IMR-90 (cell line): ENCODE data around the gene RGS19.

Experiments used
- CEBPB ChIP-seq: IDR thresholded peaks from 2 replicates; pipeline ENCODE4 v1.6.1; 2012; ENCODE audit warnings: low read depth, low read length, improper control_type of control experiment
- CHD1 ChIP-seq: IDR thresholded peaks from 2 replicates; pipeline ENCODE4 v1.6.1; 2012; ENCODE audit warnings: low read depth, low read length, improper control_type of control experiment
- MXI1 ChIP-seq: IDR thresholded peaks from 2 replicates; pipeline ENCODE4 v1.6.1; 2012; ENCODE audit warnings: low read depth, mild to moderate bottlenecking, low read length, moderate library complexity, borderline replicate concordance
- POLR2A ChIP-seq: IDR thresholded peaks from 2 replicates; pipeline ENCODE4 v1.6.1; 2012; ENCODE audit warnings: mild to moderate bottlenecking, low read depth, low read length
- RAD21 ChIP-seq: IDR thresholded peaks from 2 replicates; pipeline ENCODE4 v1.6.1; 2012; ENCODE audit warnings: low read length, improper control_type of control experiment
- RFX5 ChIP-seq: IDR thresholded peaks from 2 replicates; pipeline ENCODE4 v1.8.0; 2012; ENCODE audit warnings: low read depth, mild to moderate bottlenecking, low read length, moderate library complexity
- SMC3 ChIP-seq: fragments of 150-350 bp; IDR thresholded peaks from 2 replicates; pipeline ENCODE4 v1.6.1; 2016; ENCODE audit warnings: low read depth, mild to moderate bottlenecking, antibody characterized with exemption, low read length, moderate library complexity
- TF ChIP-seq, protein P1 (sequence below): conservative IDR thresholded peaks from 2 replicates; pipeline ENCODE4 v1.5.1; 2012; ENCODE audit warnings: mild to moderate bottlenecking, low read depth, low read length, improper control_type of control experiment
- TF ChIP-seq, protein P2 (sequence below): fragments of 150-350 bp; IDR thresholded peaks from 2 replicates; pipeline ENCODE4 v1.6.1; 2017; ENCODE audit warnings: mild to moderate bottlenecking, antibody characterized with exemption, low read length, low read depth
- TF ChIP-seq, protein P3 (sequence below): fragments of 150-350 bp; IDR thresholded peaks from 2 replicates; pipeline ENCODE4 v1.6.1; 2016; ENCODE audit warnings: low read depth, mild to moderate bottlenecking, low read length, moderate library complexity, borderline replicate concordance

DNA sequence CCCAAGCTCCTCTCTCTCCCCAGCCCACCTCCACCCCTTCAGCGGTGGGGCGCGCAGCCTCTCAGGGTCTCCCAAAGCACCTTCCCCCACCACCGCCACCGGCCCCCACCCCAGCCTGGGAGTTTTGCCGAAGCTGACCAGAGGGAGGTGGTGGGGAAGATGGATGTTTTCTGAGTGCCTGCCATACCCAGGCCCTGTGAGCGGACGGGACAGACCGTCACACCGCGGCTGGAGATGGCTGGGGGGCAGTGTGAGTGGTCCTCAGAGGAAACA is 37.6 kb downstream of the RGS19 start:
- TF ChIP-seq, protein P1, sequence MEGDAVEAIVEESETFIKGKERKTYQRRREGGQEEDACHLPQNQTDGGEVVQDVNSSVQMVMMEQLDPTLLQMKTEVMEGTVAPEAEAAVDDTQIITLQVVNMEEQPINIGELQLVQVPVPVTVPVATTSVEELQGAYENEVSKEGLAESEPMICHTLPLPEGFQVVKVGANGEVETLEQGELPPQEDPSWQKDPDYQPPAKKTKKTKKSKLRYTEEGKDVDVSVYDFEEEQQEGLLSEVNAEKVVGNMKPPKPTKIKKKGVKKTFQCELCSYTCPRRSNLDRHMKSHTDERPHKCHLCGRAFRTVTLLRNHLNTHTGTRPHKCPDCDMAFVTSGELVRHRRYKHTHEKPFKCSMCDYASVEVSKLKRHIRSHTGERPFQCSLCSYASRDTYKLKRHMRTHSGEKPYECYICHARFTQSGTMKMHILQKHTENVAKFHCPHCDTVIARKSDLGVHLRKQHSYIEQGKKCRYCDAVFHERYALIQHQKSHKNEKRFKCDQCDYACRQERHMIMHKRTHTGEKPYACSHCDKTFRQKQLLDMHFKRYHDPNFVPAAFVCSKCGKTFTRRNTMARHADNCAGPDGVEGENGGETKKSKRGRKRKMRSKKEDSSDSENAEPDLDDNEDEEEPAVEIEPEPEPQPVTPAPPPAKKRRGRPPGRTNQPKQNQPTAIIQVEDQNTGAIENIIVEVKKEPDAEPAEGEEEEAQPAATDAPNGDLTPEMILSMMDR = no peak
- no peak for TF ChIP-seq CEBPB
- TF ChIP-seq SMC3 = no peak
- no peak for TF ChIP-seq RFX5
- TF ChIP-seq, protein P2, sequence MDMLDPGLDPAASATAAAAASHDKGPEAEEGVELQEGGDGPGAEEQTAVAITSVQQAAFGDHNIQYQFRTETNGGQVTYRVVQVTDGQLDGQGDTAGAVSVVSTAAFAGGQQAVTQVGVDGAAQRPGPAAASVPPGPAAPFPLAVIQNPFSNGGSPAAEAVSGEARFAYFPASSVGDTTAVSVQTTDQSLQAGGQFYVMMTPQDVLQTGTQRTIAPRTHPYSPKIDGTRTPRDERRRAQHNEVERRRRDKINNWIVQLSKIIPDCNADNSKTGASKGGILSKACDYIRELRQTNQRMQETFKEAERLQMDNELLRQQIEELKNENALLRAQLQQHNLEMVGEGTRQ = no peak
- TF ChIP-seq POLR2A = no peak
- TF ChIP-seq CHD1 = no peak
- no peak for TF ChIP-seq RAD21
- no peak for TF ChIP-seq MXI1
- TF ChIP-seq, protein P3, sequence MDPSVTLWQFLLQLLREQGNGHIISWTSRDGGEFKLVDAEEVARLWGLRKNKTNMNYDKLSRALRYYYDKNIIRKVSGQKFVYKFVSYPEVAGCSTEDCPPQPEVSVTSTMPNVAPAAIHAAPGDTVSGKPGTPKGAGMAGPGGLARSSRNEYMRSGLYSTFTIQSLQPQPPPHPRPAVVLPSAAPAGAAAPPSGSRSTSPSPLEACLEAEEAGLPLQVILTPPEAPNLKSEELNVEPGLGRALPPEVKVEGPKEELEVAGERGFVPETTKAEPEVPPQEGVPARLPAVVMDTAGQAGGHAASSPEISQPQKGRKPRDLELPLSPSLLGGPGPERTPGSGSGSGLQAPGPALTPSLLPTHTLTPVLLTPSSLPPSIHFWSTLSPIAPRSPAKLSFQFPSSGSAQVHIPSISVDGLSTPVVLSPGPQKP = no peak
